ENCODE results near the gene COX10. TPM values are rescaled to one million over a fixed set of nuclear protein-coding genes. Genes with fewer than 3 reads are reported as not detected.
"Not testable (repeated sequence)": the region's sequence is repeated elsewhere in the genome, so short reads cannot be mapped to it uniquely, and the experiment has no call there.

COX10 gene
- total RNA-seq, 1 experiment from 2014 or later, result 28.8 TPM

DNA sequence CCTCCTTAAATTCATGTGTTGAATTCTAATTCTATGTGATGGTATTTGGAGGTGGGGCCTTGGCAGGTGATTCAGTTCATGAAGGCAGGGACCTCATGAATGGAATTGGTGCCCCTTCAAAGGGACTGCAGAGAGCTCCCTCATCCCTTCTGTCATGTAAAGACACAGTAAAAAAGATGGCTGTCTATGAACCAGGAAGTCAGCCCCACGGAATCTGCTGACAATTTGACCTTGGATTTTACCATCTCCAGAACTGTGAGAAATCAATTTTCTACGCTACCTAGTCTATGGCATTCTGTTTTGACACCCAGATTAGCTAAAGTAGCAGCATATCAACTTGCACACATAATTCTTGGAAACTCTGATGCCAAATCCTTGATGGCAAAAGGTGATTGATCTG lies 165.7 kb downstream of the COX10 start:
- H3K27me3 ChIP-seq (ENCODE audit: control insufficient read depth, insufficient read depth, low read length); H3K36me3 ChIP-seq (replicated peaks; ENCODE audit: control insufficient read depth, insufficient read depth, low read length); H3K4me3 ChIP-seq (ENCODE audit: insufficient read depth, low read depth, low read length); DNase-seq: not testable (repeated sequence)

DNA sequence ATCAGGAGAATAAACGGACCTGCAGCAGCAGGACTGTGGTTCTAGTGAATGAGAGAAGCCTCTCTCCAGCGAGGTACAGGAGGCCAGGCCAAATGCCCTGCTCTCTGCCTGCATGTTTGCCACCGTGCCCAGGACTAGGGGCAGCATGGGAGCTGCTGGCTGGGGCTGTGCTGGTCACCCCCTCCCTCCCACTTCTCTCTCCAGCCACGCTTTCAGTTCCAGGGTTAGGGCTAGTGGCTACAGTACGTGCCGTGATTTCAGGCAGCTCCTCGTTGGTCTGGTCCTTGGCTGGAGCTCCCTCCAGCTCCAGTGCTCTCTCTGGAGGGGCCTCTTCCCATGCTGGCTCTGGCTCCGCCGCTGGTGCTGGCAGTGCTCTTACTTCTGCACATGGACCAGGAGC lies 166.7 kb downstream of the COX10 start:
- not testable (repeated sequence) for H3K36me3 ChIP-seq (replicated peaks; ENCODE audit: control insufficient read depth, insufficient read depth, low read length); H3K27me3 ChIP-seq (ENCODE audit: control insufficient read depth, insufficient read depth, low read length); H3K4me3 ChIP-seq (ENCODE audit: insufficient read depth, low read depth, low read length); DNase-seq

DNA sequence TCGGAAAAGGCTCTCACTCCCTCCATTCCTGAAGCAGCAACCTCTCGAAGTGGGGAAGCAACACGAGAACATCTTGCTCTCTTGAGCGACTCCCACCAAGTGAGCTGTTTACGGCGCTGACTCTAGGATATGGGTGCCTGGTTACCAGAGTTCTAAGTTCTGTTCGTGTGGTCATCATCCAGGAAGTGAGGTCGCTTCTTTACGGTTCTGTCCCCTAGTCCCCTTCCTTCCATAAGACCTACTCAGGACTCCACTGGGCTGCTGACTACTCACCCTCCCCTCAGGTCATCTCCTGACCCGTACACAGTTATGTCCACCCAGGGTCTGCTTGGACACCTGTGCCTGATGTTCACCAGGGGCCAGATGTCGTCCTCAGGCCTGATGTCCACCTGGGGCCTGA lies 167.5 kb downstream of the COX10 start, which contains the start of gene CDRT15:
CDRT15 (minus strand) TSS at position 101 of the 400 bp plus-strand sequence; CDS start at position 72, 29 bp downstream.
- DNase-seq; H3K27me3 ChIP-seq (ENCODE audit: control insufficient read depth, insufficient read depth, low read length); H3K36me3 ChIP-seq (replicated peaks; ENCODE audit: control insufficient read depth, insufficient read depth, low read length); H3K4me3 ChIP-seq (ENCODE audit: insufficient read depth, low read depth, low read length): not testable (repeated sequence)

DNA sequence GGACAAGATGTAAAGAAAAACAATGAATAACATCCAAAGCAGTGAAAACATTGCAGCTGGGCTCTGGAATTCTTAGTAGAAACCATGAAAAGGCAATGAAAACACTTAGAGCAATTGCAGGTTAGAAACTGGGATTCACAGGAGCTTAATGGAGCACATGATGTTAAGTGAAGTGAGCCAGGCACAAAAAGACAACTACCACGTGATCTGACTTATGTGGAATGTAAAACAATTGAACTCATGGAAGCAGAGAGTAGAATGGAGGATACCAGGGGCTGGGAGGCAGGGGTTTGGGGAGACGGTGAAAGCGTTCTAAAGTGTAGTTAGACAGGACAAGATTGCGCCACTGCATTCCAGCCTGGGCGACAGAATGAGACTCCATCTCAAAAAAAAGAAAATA lies 170.0 kb downstream of the COX10 start:
- DNase-seq; H3K27me3 ChIP-seq (ENCODE audit: control insufficient read depth, insufficient read depth, low read length): not testable (repeated sequence)

DNA sequence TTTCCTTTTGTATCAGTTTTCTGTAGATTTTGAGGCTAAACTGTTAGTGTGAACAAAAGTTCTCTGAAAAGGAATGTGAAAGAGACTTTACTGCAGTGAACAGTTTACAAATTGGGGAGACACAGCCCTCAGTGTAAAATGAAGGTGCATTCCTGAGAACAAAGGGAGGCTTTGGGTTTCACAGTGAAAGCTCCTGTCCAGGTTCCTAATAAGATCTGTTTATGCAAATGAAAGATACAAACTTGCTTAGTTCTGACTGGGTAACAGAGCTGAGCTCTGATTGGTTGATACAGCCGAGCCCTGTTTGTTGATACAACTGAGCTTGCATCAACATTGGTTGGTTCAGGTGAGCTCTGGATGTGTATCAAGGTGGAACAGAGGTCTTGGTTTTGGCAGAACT lies 175.7 kb downstream of the COX10 start:
- Histone ChIP-seq H3K36me3 (replicated peaks; ENCODE audit: control insufficient read depth, insufficient read depth, low read length) (no peaks in the 10 kb centered on the region), H3K27me3 (ENCODE audit: control insufficient read depth, insufficient read depth, low read length) (no peaks in the 10 kb centered on the region), H3K4me3 (ENCODE audit: insufficient read depth, low read depth, low read length) (no peak overlapping the region)
- peak; percentile 24 for DNase-seq

More for the DNA sequence above, 170.0 kb downstream of the COX10 start:
- not testable (repeated sequence) for H3K4me3 ChIP-seq (ENCODE audit: insufficient read depth, low read depth, low read length); H3K36me3 ChIP-seq (replicated peaks; ENCODE audit: control insufficient read depth, insufficient read depth, low read length)

DNA sequence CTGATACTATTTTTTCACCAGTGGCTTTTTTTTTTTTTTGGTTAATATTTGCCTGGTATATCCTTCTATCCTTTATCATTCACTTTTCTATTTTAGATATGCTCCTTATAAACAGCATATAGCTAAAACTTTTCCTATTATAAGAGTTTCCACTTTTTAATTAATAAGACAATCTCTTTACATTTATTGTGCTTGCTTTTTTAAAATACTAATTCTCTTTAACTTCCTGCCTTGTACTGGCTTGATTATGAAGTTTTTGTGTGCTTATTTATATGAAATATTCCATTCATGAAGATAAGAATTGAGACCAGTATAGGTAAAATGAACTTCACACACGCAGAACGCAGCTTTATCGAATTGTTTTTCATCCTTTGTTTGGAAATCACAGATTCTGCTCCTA lies 176.3 kb downstream of the COX10 start:
- no peak overlapping the region for H3K4me3 ChIP-seq (ENCODE audit: insufficient read depth, low read depth, low read length)
- no peaks in the 10 kb centered on the region for H3K27me3 ChIP-seq (ENCODE audit: control insufficient read depth, insufficient read depth, low read length)
- DNase-seq, result no peak
- H3K36me3 ChIP-seq (replicated peaks; ENCODE audit: control insufficient read depth, insufficient read depth, low read length), result no peaks in the 10 kb centered on the region

Other genes starting within 250 kb of the COX10 start
- gene CDRT15, start 167.4 kb downstream of the COX10 start, total RNA-seq (2014; rRNA removed; shearing (Covaris generic)), result not detected in 2 replicates
- 3.8 and 4.9 TPM in 2 replicates for gene HS3ST3B1, start 231.6 kb downstream of the COX10 start, total RNA-seq (2014; rRNA removed; shearing (Covaris generic))